Thyroid gland (tissue), 4 donors: Measurements from ENCODE around the gene ZIC1. TPM values are rescaled to one million over a fixed set of nuclear protein-coding genes. Genes with fewer than 3 reads are reported as not detected.

Experiments used
- DNase-seq, 2 donors: peaks; one replicate each; pipeline ENCODE4 v3.0.0-alpha.2; 2019
- H3K27ac ChIP-seq, 3 donors: fragments of 200-600 bp; sonication (generic); 1 replicate in 2 of 3; 2 replicates in 1 of 3; pipeline ENCODE4 v1.5.1; 2016 to 2019; ENCODE audit warnings: mild to moderate bottlenecking in 1 of 3, moderate library complexity in 1 of 3
- H3K27me3 ChIP-seq: fragments of 200-600 bp; sonication (generic); one replicate; pipeline ENCODE4 v1.5.1; 2019
- H3K36me3 ChIP-seq, 2 donors: fragments of 200-600 bp; sonication (generic); one replicate each; pipeline ENCODE4 v1.5.1; 2016 to 2019
- H3K4me1 ChIP-seq, 2 donors: fragments of 200-600 bp; sonication (generic); one replicate each; pipeline ENCODE4 v1.5.1; 2017 to 2019
- H3K4me3 ChIP-seq, 3 donors: fragments of 200-600 bp; sonication (generic); replicated peaks in 1 of 3; 1 replicate in 2 of 3; 2 replicates in 1 of 3; pipeline ENCODE4 v1.5.1; 2016; ENCODE audit warnings: mild to moderate bottlenecking in 1 of 3
- H3K9me3 ChIP-seq: fragments of 200-600 bp; sonication (generic); one replicate; pipeline ENCODE4 v1.5.1; 2017
- POLR2A ChIP-seq, 2 donors: fragments of 450-650 bp; IDR thresholded peaks; one replicate each; pipeline ENCODE4 v1.6.1; 2017; ENCODE audit warnings: antibody characterized with exemption in 2 of 2, mild to moderate bottlenecking in 2 of 2, moderate library complexity in 1 of 2
- WGBS, 2 donors: methylation state at CpG; one replicate each; pipeline ENCODE4 v1.1.5; 2017; 5-methylcytosine and 5-hydroxymethylcytosine counted together
- intact Hi-C: fragments of 100-400 bp; cut with DNase I; formaldehyde crosslinking; loops from one replicate; pipeline ENCODE4 v1.15.1; 2023
- total RNA-seq, 4 donors: library from RNA; depleted of rRNA; stranded (reverse); fragments of >200 nt; gene quantifications; one replicate each; pipeline ENCODE4 v1.2.3, GENCODE V29; 2016
- TF ChIP-seq, protein P1 (sequence below), 6 experiments: fragments of 200-600 bp in 3 of 6; fragments of 450-650 bp in 3 of 6; sonication (generic) in 3 of 6; IDR thresholded peaks; one replicate each; pipeline ENCODE4 v1.5.1; 2016 to 2019; ENCODE audit warnings: antibody characterized with exemption in 6 of 6, mild to moderate bottlenecking in 2 of 6, inconsistent platforms in 1 of 6, moderate library complexity in 1 of 6

ZIC1 gene
- total RNA-seq, 4 donors from 2014 or later = not detected

DNA sequence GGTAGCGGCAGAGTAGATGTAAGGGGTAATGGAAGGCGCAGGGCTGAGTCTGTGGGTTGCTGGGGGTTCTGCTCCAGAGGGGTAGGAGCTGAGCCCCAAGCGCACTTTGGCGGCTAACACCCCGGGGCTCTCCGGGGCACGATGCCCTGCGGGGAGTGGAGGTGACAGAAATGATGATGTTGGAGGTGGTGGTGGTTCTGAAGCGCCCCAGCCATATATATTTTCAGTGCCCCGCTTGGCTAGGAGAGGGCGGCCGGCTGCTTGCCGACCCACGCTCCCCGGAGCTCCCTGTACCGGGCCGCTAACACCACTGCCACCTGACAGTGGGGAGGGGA, 12.5 kb upstream of the ZIC1 start:
- H3K9me3 ChIP-seq = no peaks in the 10 kb centered on the region
- no peak overlapping the region for H3K4me3 ChIP-seq
- no peak for TF ChIP-seq POLR2A (IDR thresholded peaks at IDR 0.05)
- TF ChIP-seq, protein P1, sequence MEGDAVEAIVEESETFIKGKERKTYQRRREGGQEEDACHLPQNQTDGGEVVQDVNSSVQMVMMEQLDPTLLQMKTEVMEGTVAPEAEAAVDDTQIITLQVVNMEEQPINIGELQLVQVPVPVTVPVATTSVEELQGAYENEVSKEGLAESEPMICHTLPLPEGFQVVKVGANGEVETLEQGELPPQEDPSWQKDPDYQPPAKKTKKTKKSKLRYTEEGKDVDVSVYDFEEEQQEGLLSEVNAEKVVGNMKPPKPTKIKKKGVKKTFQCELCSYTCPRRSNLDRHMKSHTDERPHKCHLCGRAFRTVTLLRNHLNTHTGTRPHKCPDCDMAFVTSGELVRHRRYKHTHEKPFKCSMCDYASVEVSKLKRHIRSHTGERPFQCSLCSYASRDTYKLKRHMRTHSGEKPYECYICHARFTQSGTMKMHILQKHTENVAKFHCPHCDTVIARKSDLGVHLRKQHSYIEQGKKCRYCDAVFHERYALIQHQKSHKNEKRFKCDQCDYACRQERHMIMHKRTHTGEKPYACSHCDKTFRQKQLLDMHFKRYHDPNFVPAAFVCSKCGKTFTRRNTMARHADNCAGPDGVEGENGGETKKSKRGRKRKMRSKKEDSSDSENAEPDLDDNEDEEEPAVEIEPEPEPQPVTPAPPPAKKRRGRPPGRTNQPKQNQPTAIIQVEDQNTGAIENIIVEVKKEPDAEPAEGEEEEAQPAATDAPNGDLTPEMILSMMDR (IDR thresholded peaks at IDR 0.05) = no peak
- 1 to 12% methylated on average over 16 to 17 of the region's 17 CpGs for WGBS, 2 donors
- H3K4me1 ChIP-seq = peaks cover 10 to 21% of the 10 kb centered on the region in 2 donors
- no peak for DNase-seq
- H3K27me3 ChIP-seq = peaks cover 46% of the 10 kb centered on the region
- H3K36me3 ChIP-seq = no peaks in the 10 kb centered on the region
- intact Hi-C loops = no loop called here
- no peak overlapping the region for H3K27ac ChIP-seq

- Histone ChIP-seq H3K4me1 (peaks cover 10 to 15% of the 10 kb centered on the region in 2 donors), H3K4me3 (no peak overlapping the region), H3K27ac (no peak overlapping the region), H3K9me3 (no peaks in the 10 kb centered on the region), H3K36me3 (no peaks in the 10 kb centered on the region), H3K27me3 (peaks cover 40% of the 10 kb centered on the region)
- no peak for DNase-seq
- 5% methylated on average over 34 of the region's 34 CpGs for WGBS, 2 donors
- intact Hi-C loops = no loop called here
- TF ChIP-seq, protein P1 (IDR thresholded peaks at IDR 0.05) = no peak
- no peak for TF ChIP-seq POLR2A (IDR thresholded peaks at IDR 0.05)
These were observed 11.8 kb upstream of the ZIC1 start for GRCh38 chr3:147397155-147397874.

- Histone ChIP-seq H3K27ac (no peak overlapping the region), H3K27me3 (peaks cover 39% of the 10 kb centered on the region), H3K4me1 (peaks cover 8 to 10% of the 10 kb centered on the region in 2 donors), H3K36me3 (no peaks in the 10 kb centered on the region), H3K9me3 (no peaks in the 10 kb centered on the region), H3K4me3 (no peak overlapping the region)
- intact Hi-C loops = no loop called here
- DNase-seq = no peak
- no peak for TF ChIP-seq POLR2A (IDR thresholded peaks at IDR 0.05)
- TF ChIP-seq, protein P1 (IDR thresholded peaks at IDR 0.05) = no peak
- WGBS, 2 donors = 10 to 13% methylated on average over 44 to 46 of the region's 46 CpGs
These were observed 11.0 kb upstream of the ZIC1 start for GRCh38 chr3:147397875-147398812.

DNA sequence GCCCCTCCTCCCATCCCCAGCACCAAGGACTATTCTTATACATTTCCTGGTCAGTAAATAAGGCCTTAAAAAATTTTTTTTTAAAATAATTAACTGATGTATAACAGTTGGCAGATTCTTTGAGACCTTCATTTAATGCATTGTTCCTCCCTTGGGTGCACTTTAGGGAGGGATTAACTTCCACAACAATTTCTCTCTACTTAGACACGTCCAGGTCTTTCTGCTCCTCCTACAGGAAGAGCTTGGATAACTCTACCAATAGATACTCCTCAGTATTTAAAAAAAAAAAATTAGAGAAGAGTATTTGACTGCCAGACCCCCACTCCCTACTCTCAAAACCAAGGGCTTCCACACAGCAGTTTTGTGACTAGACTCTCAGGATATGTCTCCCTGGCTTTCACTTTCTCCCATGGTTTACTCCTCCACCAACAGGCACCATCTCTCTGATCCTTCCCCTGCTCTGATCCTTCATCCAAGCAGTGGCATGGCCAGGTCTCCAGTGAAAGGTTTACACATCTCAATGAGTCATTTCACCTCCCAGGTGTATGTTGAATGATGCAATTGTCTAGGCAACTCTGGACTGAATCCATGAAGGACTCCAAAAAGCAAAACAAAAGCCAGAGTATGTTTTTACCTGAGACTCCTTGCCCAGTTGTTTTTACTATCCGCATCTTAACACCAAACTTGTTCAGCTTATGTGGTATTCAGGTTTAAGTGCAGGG, 10.2 kb upstream of the ZIC1 start:
- peaks cover 42% of the 10 kb centered on the region for H3K27me3 ChIP-seq
- no peak for DNase-seq
- intact Hi-C loops = no loop called here
- H3K27ac ChIP-seq = no peak overlapping the region
- H3K4me1 ChIP-seq = peaks cover 0 to 5% of the 10 kb centered on the region in 2 donors
- H3K36me3 ChIP-seq = no peaks in the 10 kb centered on the region
- no peaks in the 10 kb centered on the region for H3K9me3 ChIP-seq
- 52 to 55% methylated on average over 2 of the region's 2 CpGs for WGBS, 2 donors
- no peak overlapping the region for H3K4me3 ChIP-seq
- TF ChIP-seq, protein P1 (IDR thresholded peaks at IDR 0.05) = no peak
